Lung microvascular endothelial cell (primary cell): ENCODE data around the gene LMCD1. TPM values are rescaled to one million over a fixed set of nuclear protein-coding genes. Genes with fewer than 3 reads are reported as not detected.

Experiments
- DNase-seq, 2 donors: peaks; one replicate each; pipeline versions ENCODE4 v3.0.0 to v3.0.0-alpha.2; 2010; ENCODE audit warnings: low read depth in 2 of 2
- total RNA-seq: library from RNA; depleted of rRNA; stranded (reverse); fragments of >200 nt; gene quantifications from 2 replicates; pipeline ENCODE4 v1.2.1, GENCODE V29; 2014

The LMCD1 gene
- total RNA-seq, 1 donor from 2014 or later, result 19.8 TPM

DNA sequence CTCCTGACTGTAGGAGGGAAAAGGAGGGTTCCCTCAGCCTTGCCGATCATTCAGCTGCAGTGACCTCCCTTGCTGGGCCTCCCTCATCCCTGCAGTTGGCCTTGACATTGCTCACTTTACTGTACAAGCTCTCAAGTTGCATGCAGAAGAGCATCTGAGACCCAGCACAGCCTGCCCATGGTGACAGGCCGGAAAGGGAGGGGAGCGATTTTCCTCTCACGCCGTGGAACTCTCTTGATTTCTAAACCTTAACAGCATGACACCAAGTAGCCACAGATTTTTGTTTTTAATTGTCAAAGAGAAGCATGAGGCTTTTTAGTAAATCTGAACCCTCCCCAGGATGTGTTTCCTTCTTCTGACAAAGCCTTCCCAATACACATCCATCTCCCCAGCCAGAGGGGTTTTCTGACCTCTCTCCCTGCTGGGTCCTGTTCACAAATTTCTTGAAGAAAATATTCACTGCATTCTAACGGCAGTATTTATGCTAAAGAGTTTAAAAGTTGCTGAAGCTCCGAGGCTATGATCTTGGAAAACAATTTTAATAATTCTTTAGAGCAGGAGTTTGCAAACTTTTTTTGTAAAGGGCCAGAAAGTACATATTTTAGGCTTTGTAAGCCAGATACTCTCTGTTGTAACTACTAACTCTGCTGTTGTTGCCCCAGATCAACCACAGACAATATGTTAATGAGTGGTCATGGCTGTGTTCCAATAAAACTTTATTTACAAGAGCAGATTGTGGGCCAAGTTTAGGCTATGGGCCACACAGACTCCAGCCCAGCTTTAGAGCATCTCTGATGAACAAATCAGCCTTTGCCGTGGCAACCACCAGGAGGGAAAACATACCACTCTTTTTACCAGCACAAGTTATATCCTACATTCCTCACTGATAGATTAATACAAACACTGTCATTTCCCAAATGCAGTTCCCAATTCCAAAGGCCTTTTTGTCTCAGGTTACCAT, 34.8 kb downstream of the LMCD1 start:
- DNase-seq, result no peak

DNA sequence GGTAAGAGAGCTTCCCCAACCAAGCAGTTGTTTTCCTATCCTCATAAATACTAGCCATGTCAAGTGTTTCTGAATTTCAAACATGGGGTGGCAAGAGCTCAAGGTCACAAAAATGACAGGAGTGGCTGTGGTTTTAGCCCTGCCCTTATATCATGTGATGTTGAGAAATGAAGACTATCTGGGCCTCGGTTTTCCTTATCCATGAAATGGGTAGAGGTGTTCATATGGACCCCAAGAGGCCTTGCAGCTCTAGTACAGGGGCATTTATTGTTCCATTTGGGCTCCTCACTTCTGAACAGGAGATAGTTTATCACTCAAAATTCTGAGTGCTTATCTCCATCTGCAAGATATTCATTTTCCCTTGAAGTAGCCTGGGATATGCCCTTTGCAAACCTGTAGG, 35.8 kb downstream of the LMCD1 start:
- no peak for DNase-seq

DNA sequence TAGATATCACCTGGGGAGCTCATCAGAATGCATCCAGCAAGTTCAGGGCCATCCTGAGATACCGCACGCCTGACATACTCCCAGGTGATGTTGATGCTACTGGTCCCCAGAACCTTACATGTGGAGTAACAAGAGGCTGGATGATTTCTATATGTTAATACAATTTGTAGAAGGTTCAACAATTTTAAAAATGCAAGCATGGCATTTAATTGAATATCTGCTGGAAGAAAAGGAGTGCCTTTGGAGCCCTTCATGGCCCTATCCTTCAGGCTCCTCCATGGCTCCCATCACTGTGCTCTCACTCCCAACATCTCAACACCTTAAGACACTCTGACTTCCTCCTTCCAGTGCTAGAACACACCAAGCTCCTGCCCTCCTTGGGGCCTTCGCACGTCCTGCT, 36.6 kb downstream of the LMCD1 start:
- no peak for DNase-seq

DNA sequence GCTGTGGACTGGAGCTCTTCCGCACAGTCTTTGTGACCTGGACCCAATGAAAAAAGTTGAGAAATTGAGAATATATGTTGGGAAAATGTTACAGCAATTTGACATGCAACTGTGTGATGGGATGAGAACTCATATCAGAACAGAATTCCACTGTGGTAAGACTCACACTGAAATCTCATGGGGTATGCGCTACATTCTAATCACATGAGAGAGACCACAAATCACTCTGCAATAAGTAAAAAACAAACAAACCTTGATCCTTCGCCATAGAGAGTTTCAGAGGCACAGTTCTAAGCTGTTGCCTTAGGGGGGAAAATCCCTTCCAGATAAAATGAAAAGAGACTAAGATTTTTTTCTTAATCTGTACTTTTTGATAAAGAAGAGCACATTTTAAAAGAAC, 37.3 kb downstream of the LMCD1 start:
- DNase-seq, result no peak

DNA sequence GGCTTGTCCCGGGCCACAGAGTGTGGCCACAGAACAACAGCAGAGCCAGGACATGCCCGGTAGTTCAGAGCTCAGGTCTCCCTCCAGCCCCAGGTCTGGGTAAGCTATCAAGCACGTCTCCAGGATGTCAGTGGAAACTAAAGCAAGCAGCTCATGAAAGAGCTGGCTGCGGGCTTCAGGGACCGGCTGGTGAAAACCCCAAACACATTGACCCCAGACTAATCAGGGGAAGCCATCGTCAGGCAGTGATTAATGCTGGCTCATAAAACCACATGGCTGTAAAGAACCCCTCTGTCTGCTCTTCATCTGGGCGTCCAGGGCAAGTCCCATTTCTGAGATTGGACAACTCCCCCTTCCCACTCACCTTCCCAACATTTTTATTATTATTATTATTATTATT, 37.8 kb downstream of the LMCD1 start:
- peak in 1 of 2 donors; percentile 21 for DNase-seq

DNA sequence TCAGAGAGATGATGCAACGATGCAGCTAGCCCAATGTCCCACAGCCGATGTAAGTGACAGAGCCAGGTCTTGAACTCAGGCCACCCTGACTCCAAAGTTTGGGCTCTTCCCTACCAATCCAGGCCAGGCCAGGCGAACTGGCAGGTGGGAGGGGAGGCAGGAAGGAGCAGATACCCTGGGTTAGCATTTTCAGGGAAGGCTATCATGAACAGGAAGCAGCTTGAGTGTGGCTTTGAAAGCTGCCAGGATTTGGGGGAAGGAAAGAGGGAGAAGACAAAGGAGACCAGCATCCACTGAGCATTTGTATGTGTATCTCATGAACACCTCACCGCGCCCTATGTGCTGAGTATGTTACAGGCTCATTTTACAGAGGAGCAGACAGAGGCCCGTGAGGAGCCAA, 38.8 kb downstream of the LMCD1 start:
- peak; percentile 51 to 80 for DNase-seq

DNA sequence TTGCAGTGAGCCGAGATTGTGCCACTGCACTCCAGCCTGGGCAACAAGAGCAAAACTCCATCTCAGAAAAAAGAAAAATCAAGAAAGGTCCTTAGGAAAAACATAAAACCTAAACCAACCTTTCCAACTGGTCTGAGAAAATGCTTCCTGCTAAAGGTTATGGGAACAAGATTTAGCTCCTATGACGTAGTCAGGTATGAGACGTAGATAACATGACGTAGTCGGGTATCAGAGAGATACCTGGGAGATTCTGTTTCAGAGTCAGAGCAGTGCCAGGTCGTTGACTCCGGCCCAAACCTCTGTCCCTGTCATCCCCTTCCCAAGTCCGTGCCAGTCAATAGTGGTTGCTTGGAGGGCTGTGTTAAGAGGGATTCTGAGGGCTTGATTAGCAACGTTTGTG, 39.9 kb downstream of the LMCD1 start:
- no peak for DNase-seq

DNA sequence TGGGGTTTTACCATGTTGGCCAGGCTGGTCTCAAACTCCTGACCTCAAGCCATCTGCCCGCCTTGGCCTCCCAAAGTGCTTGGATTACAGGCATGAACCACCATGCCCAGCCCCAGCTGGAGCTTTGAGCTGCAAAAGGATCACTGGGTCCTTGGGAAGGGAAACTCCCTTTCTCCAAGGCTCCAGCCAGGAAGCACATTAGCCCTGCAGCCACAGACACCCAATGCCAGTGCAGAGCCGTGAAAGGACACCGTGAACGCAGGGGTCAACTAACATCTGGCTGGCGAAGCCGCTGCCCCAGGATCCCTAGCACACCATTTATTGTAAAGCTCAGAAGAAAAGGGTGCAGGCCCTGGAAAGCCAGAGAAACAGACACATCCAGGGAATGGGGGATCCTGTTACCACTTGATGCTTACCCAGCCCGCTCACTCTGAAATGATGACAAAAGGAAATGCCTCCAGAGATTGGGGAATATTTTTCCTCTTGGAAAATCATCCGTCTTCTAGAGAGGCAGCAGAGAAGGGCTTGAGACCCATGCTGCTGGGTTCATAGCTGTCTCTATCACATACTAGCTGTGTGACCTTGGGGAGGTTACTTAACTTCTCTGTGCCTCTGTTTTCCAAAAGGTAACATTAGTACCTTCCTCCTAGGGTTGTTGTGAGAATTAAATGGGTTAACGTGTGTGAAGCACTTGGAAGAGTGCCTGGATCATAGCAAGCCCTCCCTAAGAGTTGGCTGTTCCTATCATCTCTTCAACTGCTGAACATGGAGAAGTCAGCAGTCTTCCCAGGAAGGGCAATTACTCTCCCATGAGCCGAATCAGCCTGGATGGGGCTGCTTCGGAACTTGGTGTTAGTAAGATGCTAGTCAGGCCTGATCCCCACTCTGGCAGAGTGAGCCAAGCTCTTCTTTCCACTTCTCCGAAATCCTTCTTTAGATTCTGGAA, 40.8 kb downstream of the LMCD1 start:
- DNase-seq, result peak in 1 of 2 donors; percentile 19

DNA sequence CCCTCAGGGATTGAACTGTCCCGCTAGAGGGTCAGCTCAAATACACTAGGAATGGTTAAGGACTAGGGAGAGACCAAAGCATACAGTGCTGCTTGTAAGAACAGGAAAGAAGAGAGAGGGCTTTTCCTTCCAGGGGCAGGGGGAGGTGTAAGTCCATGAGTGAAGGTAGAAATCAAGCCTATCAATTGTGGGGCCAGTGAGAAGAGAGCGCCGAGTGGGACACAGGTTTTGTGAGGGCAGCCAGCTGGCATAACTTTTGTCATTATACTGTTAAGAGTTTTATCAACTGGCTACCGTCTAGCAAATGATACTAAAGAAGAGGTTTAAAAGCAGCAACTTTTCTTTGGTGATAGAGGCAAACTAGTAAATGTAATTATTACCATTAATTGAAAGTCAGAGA, 45.0 kb downstream of the LMCD1 start:
- no peak for DNase-seq

DNA sequence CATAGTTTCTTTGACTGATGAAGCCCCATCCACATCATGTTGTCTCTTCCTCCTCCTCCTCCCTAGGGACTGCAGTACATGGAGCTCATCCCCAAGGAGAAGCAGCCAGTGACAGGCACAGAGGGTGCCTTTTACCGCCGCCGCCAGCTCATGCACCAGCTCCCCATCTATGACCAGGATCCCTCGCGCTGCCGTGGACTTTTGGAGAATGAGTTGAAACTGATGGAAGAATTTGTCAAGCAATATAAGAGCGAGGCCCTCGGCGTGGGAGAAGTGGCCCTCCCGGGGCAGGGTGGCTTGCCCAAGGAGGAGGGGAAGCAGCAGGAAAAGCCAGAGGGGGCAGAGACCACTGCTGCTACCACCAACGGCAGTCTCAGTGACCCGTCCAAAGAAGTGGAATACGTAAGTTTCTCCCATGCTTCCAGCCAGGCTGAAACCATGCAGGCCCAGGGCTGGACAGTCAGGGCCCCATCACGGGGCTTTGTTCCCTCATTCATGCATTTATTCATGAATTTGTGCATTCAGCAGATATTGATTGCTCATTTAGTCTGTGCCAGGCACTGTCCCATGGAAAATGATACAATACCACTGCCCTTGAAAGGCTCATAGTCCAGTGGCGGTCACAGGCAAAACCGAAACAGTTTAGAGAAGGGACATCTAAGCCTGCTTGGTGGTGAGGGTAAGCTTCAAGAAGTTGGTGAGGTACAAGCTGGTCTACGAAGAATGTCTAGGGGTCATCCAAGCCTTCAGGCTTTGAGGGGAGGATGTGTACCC, 47.1 kb downstream of the LMCD1 start:
- DNase-seq, result no peak

DNA sequence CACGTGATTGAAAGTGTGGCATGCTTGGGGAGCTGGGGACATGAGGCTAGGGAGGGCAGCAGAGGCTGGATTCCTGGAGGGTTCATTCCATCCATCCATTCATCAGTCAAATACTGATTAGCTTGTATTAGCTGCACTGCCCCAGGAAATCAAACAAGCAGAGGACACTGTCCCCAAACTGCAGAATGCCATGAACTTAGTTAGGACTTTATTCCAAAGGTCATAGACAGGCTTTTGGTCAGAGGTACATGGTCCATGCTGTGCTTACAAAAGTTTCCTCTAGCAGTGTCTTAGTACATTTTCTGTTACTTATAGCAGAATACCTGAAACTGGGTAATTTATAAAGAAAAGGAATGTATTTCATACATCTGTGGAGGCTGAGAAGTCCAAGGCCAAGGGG, 47.7 kb downstream of the LMCD1 start:
- DNase-seq, result no peak

DNA sequence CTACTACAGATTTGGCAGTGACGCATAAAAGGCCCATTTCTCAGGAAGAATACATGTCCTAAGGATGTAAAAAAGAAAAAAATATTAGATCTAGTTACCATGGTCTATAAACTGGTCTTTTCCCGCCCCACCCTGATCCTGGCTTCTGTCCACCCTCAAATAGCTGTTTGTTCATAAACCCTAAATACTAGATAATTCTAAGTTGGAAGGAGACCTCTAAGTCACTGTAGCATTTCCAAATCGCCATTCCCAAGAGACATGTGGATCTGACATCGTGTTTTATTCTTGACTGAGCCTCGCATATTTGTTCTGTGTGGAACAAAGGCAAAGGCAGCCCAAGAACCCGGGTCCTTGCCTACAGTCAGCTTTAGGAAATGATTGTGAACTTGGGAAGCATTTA, 49.0 kb downstream of the LMCD1 start:
- no peak for DNase-seq

DNA sequence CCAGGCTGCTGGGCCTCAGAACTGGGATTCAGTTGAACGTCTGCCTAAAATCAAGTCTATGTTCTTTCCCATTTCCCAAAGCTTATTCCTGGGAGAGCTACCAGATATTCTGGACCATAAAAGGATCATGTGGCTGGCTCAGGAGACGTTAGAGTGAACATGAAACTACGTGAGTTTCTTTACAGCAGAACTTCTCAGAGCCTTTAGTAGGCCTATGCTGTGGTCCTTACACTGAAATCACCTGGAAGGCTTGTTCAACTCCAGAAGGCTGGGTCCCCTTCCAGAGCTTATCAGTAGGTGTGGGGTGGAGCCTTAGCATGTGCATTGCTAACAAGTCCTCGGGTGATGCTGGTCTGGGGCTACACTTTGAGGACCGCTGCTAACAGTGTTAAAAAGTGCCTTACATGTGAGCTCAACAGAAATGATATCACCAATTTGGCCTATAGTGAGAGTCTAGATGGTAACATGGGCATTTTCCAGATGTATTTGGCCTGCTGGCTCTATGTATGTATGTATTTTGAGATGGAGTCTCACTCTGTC, 50.7 kb downstream of the LMCD1 start:
- no peak for DNase-seq

DNA sequence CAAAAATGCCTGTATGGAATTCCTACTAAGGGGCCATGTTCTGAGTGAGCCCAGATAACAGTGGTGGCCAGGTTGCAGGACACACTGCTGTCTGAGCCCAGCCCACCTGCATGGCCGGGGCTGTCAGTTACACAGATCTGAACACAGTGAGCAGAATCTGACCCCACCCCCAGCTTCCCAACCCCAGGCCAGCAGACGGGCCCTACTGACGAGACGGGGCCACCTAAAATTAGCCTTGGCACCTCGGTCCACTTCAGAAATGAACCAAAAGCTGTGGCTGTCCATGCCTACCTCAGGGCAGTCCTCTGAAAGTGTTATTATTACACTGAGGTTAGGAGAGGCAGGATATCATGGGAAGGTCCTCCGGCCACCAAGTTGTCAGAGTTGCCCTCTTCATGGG, 51.8 kb downstream of the LMCD1 start:
- no peak for DNase-seq

DNA sequence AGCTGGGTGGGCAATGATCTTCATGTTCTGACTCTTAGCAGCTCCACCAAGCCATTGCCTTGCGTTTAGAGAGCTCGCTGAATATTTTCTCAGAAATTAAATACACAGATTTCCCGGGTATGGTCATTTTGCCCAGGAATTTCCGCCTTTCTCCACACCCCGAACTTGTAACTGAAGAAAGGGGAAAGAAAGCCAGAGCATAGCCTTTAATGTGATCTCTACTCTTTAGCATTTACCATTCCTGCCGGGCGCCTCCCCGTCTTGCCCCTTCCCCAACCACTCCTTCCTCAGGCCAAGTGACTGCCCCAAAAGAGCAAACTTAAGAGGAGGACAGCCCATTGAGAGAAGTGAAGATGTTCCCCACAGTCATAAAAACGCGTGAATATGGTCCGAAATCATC, 53.1 kb downstream of the LMCD1 start:
- DNase-seq, result no peak

DNA sequence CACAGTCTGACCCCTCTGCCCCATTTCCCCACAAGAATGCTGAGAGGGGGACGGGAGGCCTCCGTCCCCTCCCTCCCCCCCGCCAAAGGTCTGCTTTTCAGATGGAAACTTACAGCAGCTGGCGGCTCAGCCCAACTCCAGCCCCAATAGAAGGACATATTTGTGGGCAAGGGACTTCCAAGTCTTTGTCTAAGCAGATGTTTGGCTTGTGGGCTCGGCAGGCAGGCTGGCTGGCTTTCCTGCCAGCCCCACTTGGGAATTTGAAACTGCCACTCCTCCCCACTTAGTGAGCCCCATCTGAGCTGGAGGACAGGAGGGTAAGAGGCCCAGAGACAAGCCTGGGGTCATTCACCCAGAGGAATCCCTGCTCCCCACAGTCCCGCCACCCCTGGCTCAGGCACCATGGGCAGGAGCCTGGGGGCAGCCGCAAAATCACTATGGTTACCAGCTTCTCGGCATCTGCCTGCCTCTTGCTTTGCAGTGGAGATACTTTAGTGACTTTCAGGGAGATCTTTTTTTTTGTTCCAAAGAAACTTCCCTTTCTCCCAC, 53.6 kb downstream of the LMCD1 start:
- no peak for DNase-seq

DNA sequence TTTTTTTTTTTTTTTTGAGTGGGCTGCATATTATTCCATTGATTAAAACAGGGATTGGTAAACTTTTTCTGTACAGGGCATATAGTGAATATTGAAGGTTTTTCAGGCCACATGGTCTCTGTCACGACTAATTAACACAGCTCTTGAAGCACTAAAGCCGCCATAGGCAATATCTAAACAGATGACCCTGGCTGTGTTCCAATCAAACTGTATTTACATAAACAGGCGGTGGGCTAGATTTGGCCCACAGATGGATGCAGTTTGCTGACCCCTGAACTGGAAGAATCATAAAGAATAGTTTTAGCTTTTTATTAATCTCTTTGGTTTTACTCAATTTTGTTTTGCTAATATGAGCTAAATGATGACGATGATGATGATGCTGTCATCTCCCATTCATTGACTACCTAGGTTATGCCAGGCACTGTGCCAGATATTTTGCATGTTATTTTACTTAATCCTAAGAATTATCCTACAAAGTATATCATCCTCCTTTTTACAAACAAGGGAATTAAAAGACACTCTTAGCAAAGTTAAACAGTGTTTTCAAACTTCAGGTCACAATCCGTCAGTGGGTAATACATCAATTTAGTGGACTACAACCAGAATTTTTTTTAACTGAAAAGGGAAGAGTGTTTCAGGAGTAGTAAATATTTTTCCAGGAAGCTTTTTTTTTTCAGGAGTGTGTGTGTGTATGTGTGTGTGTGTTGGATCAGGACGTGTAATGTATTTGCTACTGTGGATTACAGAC, 54.3 kb downstream of the LMCD1 start:
- no peak for DNase-seq

DNA sequence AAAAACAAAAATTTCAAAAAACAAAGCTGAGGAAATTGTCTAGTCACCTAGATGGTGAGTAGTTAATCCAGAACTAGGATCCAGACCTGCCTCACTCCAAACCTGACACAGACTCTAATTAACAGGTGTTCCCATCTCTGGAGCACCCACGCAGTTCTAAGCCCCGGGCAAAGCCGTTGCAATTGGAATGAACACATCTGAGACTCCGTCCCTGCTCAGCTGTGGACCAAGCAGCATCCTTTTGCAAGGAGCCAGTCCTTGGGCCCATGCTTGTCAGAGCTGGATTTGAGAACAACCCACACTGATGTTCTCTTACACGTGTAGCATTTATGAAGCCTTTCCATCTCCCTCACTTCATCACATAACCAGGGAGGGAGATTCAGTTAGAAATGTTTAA, 54.8 kb downstream of the LMCD1 start:
- no peak for DNase-seq

DNA sequence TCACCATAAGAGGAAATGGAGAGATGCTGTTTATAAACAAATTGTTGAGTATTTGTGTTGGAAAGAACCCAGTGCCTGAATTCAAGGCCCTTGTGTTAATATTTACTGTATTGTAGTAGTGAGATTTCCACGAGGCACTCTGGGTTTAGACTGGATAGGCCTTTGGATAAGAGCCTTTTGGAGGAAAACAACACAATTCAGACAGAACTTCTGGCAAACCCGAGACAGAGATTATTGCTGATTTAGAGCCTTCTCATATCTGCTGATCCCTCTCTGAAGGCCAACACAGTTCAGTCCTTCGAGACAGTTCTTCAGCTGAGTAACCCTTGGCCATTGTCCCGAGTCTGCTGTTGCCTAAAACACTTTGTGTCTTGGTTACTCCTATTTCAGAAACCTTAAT, 55.7 kb downstream of the LMCD1 start:
- no peak for DNase-seq

DNA sequence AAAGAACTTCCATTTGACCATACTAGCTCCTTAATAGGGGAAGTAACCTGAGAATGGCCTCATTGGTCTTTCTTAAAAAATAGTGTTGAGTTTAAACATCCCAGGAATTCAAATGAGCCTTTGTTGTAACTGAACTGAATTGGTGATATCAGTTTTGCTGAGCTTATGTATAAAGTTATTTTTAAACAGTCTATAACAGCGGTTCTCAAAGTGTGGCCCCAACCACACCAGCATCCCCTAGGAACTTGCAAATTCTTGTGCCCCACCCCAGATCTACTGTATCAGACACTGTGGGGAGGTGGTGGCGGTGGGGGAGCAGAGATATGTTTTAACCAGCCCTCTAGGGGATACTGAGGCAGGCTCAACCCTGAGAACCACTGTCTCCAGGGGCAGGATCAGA, 57.0 kb downstream of the LMCD1 start:
- DNase-seq, result no peak
